ENCODE measurements around the gene RUNX1. TPM values are rescaled to one million over a fixed set of nuclear protein-coding genes. Genes with fewer than 3 reads are reported as not detected.

Gene RUNX1
- total RNA-seq, 1 donor from 2014 or later, result 18.7 TPM

DNA sequence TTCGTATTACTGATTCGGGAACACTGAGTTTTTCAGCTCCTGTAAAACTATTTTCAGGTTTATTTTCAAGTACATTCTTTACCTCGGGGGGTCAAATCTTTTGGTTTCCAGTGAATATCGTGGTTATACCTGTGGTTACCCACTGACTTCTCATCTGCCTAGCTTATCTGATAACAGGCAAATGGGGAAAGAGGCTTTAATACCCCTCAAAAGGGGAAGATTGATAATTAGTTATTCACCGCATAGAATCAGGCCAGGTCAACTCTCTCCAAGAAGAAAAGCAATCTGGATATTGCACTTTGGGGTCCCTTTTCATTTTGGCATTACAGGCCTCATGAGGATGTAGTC, 23.0 kb downstream of the RUNX1 start:
- peaks cover 32% of the 10 kb centered on the region for H3K4me1 Mint-ChIP-seq (ENCODE audit: unreplicated experiment)
- H3K27me3 Mint-ChIP-seq (ENCODE audit: unreplicated experiment), result peaks cover 8% of the 10 kb centered on the region
- TF ChIP-seq, protein P1, sequence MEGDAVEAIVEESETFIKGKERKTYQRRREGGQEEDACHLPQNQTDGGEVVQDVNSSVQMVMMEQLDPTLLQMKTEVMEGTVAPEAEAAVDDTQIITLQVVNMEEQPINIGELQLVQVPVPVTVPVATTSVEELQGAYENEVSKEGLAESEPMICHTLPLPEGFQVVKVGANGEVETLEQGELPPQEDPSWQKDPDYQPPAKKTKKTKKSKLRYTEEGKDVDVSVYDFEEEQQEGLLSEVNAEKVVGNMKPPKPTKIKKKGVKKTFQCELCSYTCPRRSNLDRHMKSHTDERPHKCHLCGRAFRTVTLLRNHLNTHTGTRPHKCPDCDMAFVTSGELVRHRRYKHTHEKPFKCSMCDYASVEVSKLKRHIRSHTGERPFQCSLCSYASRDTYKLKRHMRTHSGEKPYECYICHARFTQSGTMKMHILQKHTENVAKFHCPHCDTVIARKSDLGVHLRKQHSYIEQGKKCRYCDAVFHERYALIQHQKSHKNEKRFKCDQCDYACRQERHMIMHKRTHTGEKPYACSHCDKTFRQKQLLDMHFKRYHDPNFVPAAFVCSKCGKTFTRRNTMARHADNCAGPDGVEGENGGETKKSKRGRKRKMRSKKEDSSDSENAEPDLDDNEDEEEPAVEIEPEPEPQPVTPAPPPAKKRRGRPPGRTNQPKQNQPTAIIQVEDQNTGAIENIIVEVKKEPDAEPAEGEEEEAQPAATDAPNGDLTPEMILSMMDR (IDR thresholded peaks at IDR 0.05; ENCODE audit: unreplicated experiment), result no peak
- no peak overlapping the region for H3K27ac Mint-ChIP-seq (ENCODE audit: unreplicated experiment)
- no peaks in the 10 kb centered on the region for H3K36me3 Mint-ChIP-seq (ENCODE audit: low read depth, unreplicated experiment)
- no peak for DNase-seq (ENCODE audit: low spot score)
- H3K4me3 Mint-ChIP-seq (ENCODE audit: unreplicated experiment), result no peak overlapping the region
- H3K9me3 Mint-ChIP-seq (ENCODE audit: unreplicated experiment), result no peaks in the 10 kb centered on the region

DNA sequence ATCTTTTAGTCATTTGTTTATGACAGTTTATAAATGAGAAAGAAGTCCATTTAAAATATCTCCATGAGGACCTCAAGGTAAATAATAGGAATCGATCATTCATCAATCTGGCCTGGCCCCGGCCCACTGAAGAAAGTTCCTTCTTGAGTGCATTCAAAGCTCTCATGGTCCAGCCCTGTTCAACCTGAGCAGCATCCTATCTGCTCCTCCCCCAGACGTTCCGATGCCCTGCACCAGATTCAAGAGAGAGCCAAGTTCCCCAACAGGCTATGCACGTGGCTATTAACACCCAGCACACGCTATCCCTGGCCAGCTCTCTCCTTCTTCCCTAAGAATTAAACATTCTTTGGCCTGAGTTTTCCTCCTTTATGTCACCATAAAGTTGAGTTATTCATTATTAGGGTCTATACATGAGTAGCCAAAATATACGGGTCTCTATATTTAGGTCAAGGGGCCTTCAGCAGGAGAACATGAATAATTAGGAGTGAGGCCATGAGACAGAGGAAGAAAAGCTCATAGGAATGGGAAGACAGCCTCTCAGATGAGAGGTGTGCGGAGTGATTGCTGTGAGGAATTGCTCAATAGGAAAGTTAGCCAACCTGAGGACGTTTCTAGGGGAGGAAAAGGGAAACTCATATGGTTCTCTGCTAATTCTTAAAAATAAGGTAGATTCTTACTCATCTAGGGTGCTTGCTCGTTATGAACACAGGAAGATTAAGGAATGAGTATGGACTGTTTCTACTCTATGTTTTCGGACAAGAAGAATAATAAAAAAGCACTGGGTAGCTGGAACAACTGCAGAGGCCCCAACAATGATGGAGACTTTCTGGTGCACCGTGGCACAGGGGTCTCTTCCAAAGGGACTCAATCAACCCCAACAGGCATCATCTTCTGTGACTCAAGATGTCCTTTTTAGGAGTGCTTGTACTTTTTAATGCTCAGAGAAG, 23.6 kb downstream of the RUNX1 start:
- H3K4me3 Mint-ChIP-seq (ENCODE audit: unreplicated experiment), result no peak overlapping the region
- peaks cover 32% of the 10 kb centered on the region for H3K4me1 Mint-ChIP-seq (ENCODE audit: unreplicated experiment)
- no peak for DNase-seq (ENCODE audit: low spot score)
- no peak overlapping the region for H3K27ac Mint-ChIP-seq (ENCODE audit: unreplicated experiment)
- TF ChIP-seq, protein P1 (IDR thresholded peaks at IDR 0.05; ENCODE audit: unreplicated experiment), result no peak
- peaks cover 8% of the 10 kb centered on the region for H3K27me3 Mint-ChIP-seq (ENCODE audit: unreplicated experiment)
- no peaks in the 10 kb centered on the region for H3K9me3 Mint-ChIP-seq (ENCODE audit: unreplicated experiment)
- H3K36me3 Mint-ChIP-seq (ENCODE audit: low read depth, unreplicated experiment), result no peaks in the 10 kb centered on the region

DNA sequence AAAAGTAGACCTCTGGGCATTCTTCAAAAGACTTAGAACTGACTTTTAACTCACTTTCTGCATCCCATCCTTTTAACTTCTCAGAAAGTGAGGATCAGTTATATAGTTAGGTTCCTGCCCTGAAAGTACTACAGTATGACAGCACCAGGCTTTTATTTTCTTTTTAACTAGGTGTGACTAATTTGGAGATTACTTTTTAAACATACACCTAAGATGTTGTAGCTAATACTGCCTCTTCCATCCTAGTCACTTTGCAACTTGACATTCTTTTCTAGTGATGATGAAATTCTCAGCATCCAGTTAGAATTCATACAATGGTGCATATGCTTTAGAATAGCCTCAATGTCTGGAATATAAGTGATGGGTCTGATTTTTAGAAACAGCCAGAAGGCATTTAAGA, 24.6 kb downstream of the RUNX1 start:
- Mint-ChIP-seq H3K4me1 (ENCODE audit: unreplicated experiment) (peaks cover 32% of the 10 kb centered on the region), H3K27ac (ENCODE audit: unreplicated experiment) (no peak overlapping the region), H3K9me3 (ENCODE audit: unreplicated experiment) (no peaks in the 10 kb centered on the region), H3K27me3 (ENCODE audit: unreplicated experiment) (peaks cover 7% of the 10 kb centered on the region), H3K4me3 (ENCODE audit: unreplicated experiment) (no peak overlapping the region), H3K36me3 (ENCODE audit: low read depth, unreplicated experiment) (no peaks in the 10 kb centered on the region)
- no peak for DNase-seq (ENCODE audit: low spot score)
- TF ChIP-seq, protein P1 (IDR thresholded peaks at IDR 0.05; ENCODE audit: unreplicated experiment), result no peak

DNA sequence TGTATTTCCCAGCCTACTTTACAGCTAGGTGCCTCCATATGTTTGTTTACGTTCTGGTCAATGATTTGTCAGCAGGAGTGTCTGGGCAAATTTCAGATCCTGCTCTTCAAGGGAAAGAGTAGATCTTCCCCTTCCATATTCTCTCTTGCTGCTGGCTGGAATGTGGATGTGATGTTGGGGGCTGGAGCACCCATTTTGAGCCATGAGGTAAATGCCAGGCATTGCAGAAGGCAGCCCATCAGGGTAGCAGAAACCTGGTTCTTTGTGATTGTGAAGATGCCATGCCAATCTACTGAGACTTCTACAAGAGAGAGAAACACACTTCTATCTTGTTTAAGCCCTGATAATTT, 25.1 kb downstream of the RUNX1 start:
- Mint-ChIP-seq H3K4me3 (ENCODE audit: unreplicated experiment) (no peak overlapping the region), H3K9me3 (ENCODE audit: unreplicated experiment) (no peaks in the 10 kb centered on the region), H3K4me1 (ENCODE audit: unreplicated experiment) (peaks cover 32% of the 10 kb centered on the region), H3K36me3 (ENCODE audit: low read depth, unreplicated experiment) (no peaks in the 10 kb centered on the region), H3K27me3 (ENCODE audit: unreplicated experiment) (peaks cover 6% of the 10 kb centered on the region), H3K27ac (ENCODE audit: unreplicated experiment) (no peak overlapping the region)
- TF ChIP-seq, protein P1 (IDR thresholded peaks at IDR 0.05; ENCODE audit: unreplicated experiment), result no peak
- no peak for DNase-seq (ENCODE audit: low spot score)

DNA sequence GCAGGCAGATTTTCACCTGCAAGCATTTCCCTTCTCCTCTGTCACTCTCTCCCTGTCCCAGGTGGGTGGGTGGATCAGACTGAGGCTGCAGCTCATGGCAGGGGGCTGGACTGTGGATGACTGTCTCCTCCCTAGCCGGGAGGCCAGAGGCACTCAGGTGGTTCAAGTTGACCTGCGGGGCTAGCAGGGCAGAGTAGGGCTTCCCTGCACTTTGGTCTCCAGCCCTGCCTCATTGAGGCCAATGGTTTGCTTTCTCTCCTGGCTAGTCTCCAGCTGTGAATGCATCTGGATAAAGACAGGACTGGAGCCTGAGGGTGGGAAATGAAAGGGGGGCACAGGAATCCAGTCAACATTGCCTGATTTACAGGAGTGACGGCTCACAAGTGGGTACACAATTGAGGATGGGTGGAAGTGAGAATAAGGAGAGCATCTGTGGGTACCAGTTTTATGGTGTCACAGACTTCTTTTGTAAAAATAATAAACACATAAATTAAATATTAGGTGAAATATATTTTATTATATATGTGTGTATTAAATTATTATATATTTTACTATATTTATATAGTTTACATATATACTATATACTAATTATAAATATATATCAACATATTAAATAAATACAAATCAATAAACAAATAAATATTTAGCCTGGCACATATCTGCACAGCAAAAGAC, 25.6 kb downstream of the RUNX1 start:
- Mint-ChIP-seq H3K36me3 (ENCODE audit: low read depth, unreplicated experiment) (no peaks in the 10 kb centered on the region), H3K9me3 (ENCODE audit: unreplicated experiment) (no peaks in the 10 kb centered on the region), H3K27me3 (ENCODE audit: unreplicated experiment) (peaks cover 6% of the 10 kb centered on the region), H3K4me1 (ENCODE audit: unreplicated experiment) (peaks cover 30% of the 10 kb centered on the region), H3K4me3 (ENCODE audit: unreplicated experiment) (no peak overlapping the region), H3K27ac (ENCODE audit: unreplicated experiment) (no peak overlapping the region)
- TF ChIP-seq, protein P1 (IDR thresholded peaks at IDR 0.05; ENCODE audit: unreplicated experiment), result no peak
- no peak for DNase-seq (ENCODE audit: low spot score)
